Neural progenitor cell (in vitro differentiated cells): ENCODE results near the gene CXCL14. TPM values are rescaled to one million over a fixed set of nuclear protein-coding genes. Genes with fewer than 3 reads are reported as not detected.

Experiments used
- DNase-seq: peaks from one replicate; pipeline ENCODE4 v3.0.0-alpha.2; 2016; ENCODE audit warnings: low spot score
- H2AFZ ChIP-seq: fragments of 200-600 bp; sonication (generic); replicated peaks from 2 replicates; pipeline ENCODE4 v1.6.1; 2016; ENCODE audit warnings: antibody characterized with exemption
- H3F3A ChIP-seq: fragments of 200-600 bp; sonication (generic); 2 replicates; pipeline ENCODE4 v1.6.1; 2016; ENCODE audit warnings: antibody characterized with exemption, low read depth
- H3K27ac ChIP-seq: fragments of 200-600 bp; sonication (generic); 2 replicates; pipeline ENCODE4 v1.5.1; 2016; ENCODE audit warnings: mild to moderate bottlenecking
- H3K27me3 ChIP-seq: fragments of 200-600 bp; sonication (generic); 2 replicates; pipeline ENCODE4 v1.6.1; 2016; ENCODE audit warnings: mild to moderate bottlenecking, moderate library complexity
- H3K36me3 ChIP-seq: fragments of 200-600 bp; sonication (generic); 2 replicates; pipeline ENCODE4 v1.5.1; 2016
- H3K4me1 ChIP-seq: fragments of 200-600 bp; sonication (generic); 2 replicates; pipeline ENCODE4 v1.6.1; 2016; ENCODE audit warnings: mixed run types
- H3K4me2 ChIP-seq: fragments of 200-600 bp; sonication (generic); 2 replicates; pipeline ENCODE4 v1.6.1; 2016
- H3K4me3 ChIP-seq: fragments of 200-600 bp; sonication (generic); 2 replicates; pipeline ENCODE4 v1.5.1; 2016
- H3K79me2 ChIP-seq: fragments of 200-600 bp; sonication (generic); 2 replicates; pipeline ENCODE4 v1.6.1; 2016; ENCODE audit warnings: low read depth
- H3K9ac ChIP-seq: fragments of 200-600 bp; sonication (generic); 2 replicates; pipeline ENCODE4 v1.6.1; 2016
- H3K9me3 ChIP-seq: fragments of 200-600 bp; sonication (generic); 2 replicates; pipeline ENCODE4 v1.5.1; 2016; ENCODE audit warnings: low read depth
- H4K20me1 ChIP-seq: fragments of 200-600 bp; sonication (generic); 2 replicates; pipeline ENCODE4 v1.6.1; 2016; ENCODE audit warnings: low read depth
- H3K27ac Mint-ChIP-seq: 3 replicates; pipeline ENCODE4 v1.8.0; 2021; ENCODE audit warnings: mixed read lengths
- H3K27me3 Mint-ChIP-seq: 2 replicates; pipeline ENCODE4 v1.8.0; 2022; ENCODE audit warnings: low read depth, mild to moderate bottlenecking, inconsistent platforms, moderate library complexity, mixed read lengths; ENCODE audit not compliant: insufficient read depth
- H3K36me3 Mint-ChIP-seq: 3 replicates; pipeline ENCODE4 v1.8.0; 2021; ENCODE audit warnings: mixed read lengths
- H3K4me1 Mint-ChIP-seq: 3 replicates; pipeline ENCODE4 v1.8.0; 2021; ENCODE audit warnings: mixed read lengths
- H3K4me3 Mint-ChIP-seq: 3 replicates; pipeline ENCODE4 v1.8.0; 2021; ENCODE audit warnings: mild to moderate bottlenecking, moderate library complexity, mixed read lengths
- H3K9me3 Mint-ChIP-seq: 3 replicates; pipeline ENCODE4 v1.8.0; 2020; ENCODE audit warnings: mixed read lengths
- EZH2 ChIP-seq: fragments of 200-600 bp; sonication (generic); IDR thresholded peaks from 2 replicates; pipeline ENCODE4 v1.6.1; 2017; ENCODE audit warnings: antibody characterized with exemption, mild to moderate bottlenecking, moderate library complexity
- EZH2phosphoT487 ChIP-seq: fragments of 200-600 bp; sonication (generic); IDR thresholded peaks from 2 replicates; pipeline ENCODE4 v1.6.1; 2017; ENCODE audit warnings: antibody characterized with exemption
- total RNA-seq: library from RNA; depleted of rRNA; stranded (reverse); fragments of >200 nt; gene quantifications from 2 replicates; pipeline ENCODE4 v1.2.3, GENCODE V29; 2015; ENCODE audit warnings: low replicate concordance
- TF ChIP-seq, protein P1 (sequence below): fragments of 200-600 bp; sonication (generic); IDR thresholded peaks from 2 replicates; pipeline ENCODE4 v1.5.1; 2017; ENCODE audit warnings: antibody characterized with exemption, mild to moderate bottlenecking

The CXCL14 gene
- total RNA-seq, 1 donor from 2014 or later = 0.45 TPM

GRCh38 chr5:135568923-135569360, 9.8 kb downstream of the CXCL14 start:
- Histone ChIP-seq H3K9me3 (no peaks in the 10 kb centered on the region), H3K27ac (no peak overlapping the region), H3K4me3 (no peak overlapping the region), H3K27me3 (peaks cover 26% of the 10 kb centered on the region), H3K4me2 (no peak overlapping the region), H4K20me1 (no peaks in the 10 kb centered on the region), H3K9ac (no peak overlapping the region), H3K36me3 (no peaks in the 10 kb centered on the region), H3K4me1 (no peaks in the 10 kb centered on the region), H3K79me2 (no peaks in the 10 kb centered on the region), H2AFZ (no peak overlapping the region), H3F3A (no peaks in the 10 kb centered on the region)
- H3K4me1 Mint-ChIP-seq = peaks cover 60% of the 10 kb centered on the region
- peak overlapping the region; percentile 82 for H3K27ac Mint-ChIP-seq
- no peaks in the 10 kb centered on the region for H3K36me3 Mint-ChIP-seq
- DNase-seq = no peak
- H3K9me3 Mint-ChIP-seq = no peaks in the 10 kb centered on the region
- peaks cover 15% of the 10 kb centered on the region for H3K27me3 Mint-ChIP-seq
- H3K4me3 Mint-ChIP-seq = peak overlapping the region; percentile 42
- TF ChIP-seq EZH2phosphoT487 (no peak), EZH2 (no peak)
- TF ChIP-seq, protein P1, sequence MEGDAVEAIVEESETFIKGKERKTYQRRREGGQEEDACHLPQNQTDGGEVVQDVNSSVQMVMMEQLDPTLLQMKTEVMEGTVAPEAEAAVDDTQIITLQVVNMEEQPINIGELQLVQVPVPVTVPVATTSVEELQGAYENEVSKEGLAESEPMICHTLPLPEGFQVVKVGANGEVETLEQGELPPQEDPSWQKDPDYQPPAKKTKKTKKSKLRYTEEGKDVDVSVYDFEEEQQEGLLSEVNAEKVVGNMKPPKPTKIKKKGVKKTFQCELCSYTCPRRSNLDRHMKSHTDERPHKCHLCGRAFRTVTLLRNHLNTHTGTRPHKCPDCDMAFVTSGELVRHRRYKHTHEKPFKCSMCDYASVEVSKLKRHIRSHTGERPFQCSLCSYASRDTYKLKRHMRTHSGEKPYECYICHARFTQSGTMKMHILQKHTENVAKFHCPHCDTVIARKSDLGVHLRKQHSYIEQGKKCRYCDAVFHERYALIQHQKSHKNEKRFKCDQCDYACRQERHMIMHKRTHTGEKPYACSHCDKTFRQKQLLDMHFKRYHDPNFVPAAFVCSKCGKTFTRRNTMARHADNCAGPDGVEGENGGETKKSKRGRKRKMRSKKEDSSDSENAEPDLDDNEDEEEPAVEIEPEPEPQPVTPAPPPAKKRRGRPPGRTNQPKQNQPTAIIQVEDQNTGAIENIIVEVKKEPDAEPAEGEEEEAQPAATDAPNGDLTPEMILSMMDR = no peak

DNA sequence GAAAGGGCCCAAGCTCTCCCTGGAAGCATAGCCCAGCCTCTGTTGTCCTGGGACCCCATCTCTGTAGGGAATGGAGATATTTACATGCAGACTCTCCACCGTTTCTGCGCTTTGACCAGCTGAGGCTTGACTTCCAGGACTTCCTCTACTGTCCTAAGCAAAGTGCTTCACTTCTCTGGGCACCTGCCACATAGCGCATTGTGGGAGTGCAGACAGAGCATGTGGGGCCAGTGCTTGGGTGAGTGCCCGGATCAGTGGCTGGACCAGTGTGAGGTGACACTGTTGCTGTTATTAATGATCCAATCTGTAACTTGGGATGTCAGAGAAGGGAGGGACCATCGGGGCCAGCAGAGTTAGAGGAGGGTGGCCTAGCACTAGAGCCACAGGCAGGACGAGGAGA, 10.5 kb downstream of the CXCL14 start:
- H3F3A ChIP-seq = no peaks in the 10 kb centered on the region
- H2AFZ ChIP-seq = no peak overlapping the region
- no peak overlapping the region for H3K27ac ChIP-seq
- no peaks in the 10 kb centered on the region for H3K36me3 Mint-ChIP-seq
- no peak for DNase-seq
- H3K27me3 Mint-ChIP-seq = peaks cover 15% of the 10 kb centered on the region
- H3K79me2 ChIP-seq = no peaks in the 10 kb centered on the region
- H3K4me1 ChIP-seq = no peaks in the 10 kb centered on the region
- H3K4me3 ChIP-seq = no peak overlapping the region
- no peak overlapping the region for H3K4me2 ChIP-seq
- peak overlapping the region; percentile 26 for H3K27ac Mint-ChIP-seq
- H3K9ac ChIP-seq = no peak overlapping the region
- H4K20me1 ChIP-seq = no peaks in the 10 kb centered on the region
- H3K9me3 ChIP-seq = no peaks in the 10 kb centered on the region
- H3K36me3 ChIP-seq = no peaks in the 10 kb centered on the region
- peaks cover 60% of the 10 kb centered on the region for H3K4me1 Mint-ChIP-seq
- peaks cover 26% of the 10 kb centered on the region for H3K27me3 ChIP-seq
- H3K4me3 Mint-ChIP-seq = no peak overlapping the region
- no peak for TF ChIP-seq EZH2phosphoT487
- TF ChIP-seq EZH2 = no peak
- TF ChIP-seq, protein P1 = no peak
- no peaks in the 10 kb centered on the region for H3K9me3 Mint-ChIP-seq

DNA sequence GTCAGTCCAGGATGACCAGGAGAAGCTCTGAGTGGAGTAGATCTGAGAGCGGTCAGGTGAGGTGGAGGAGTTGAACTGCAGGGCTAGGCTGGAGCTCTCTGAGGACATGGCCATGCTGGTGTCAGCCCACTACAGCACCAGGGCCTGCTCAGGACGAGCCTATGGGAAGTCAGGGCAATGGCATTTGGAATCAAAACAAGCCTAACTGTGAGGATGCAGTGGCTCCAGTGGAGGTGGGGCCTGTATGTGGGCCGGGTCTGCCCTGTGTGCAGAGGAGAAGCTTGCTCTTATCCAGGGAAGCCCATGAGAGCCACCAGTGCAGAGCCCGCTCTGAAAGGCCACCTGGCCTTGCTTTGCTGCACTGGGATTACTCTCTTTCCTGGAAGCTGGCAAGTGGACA, 11.1 kb downstream of the CXCL14 start:
- no peaks in the 10 kb centered on the region for H3K9me3 Mint-ChIP-seq

More for the DNA sequence above, 11.1 kb downstream of the CXCL14 start:
- H2AFZ ChIP-seq = no peak overlapping the region
- no peaks in the 10 kb centered on the region for H3K79me2 ChIP-seq
- no peaks in the 10 kb centered on the region for H3F3A ChIP-seq
- no peaks in the 10 kb centered on the region for H3K36me3 Mint-ChIP-seq
- H3K27me3 Mint-ChIP-seq = peaks cover 15% of the 10 kb centered on the region
- no peaks in the 10 kb centered on the region for H3K36me3 ChIP-seq
- peaks cover 56% of the 10 kb centered on the region for H3K4me1 Mint-ChIP-seq
- H3K27ac Mint-ChIP-seq = peak overlapping the region; percentile 92
- H3K27me3 ChIP-seq = peaks cover 23% of the 10 kb centered on the region
- DNase-seq = no peak
- H3K9ac ChIP-seq = no peak overlapping the region
- no peak overlapping the region for H3K4me3 ChIP-seq
- H3K27ac ChIP-seq = no peak overlapping the region
- H3K4me1 ChIP-seq = no peaks in the 10 kb centered on the region
- no peak overlapping the region for H3K4me3 Mint-ChIP-seq
- H4K20me1 ChIP-seq = no peaks in the 10 kb centered on the region
- TF ChIP-seq EZH2phosphoT487 (no peak), EZH2 (no peak)
- TF ChIP-seq, protein P1 = no peak
- no peaks in the 10 kb centered on the region for H3K9me3 ChIP-seq
- no peak overlapping the region for H3K4me2 ChIP-seq
